Stimulated activated naive CD8-positive, alpha-beta T cell treated with anti-CD3 and anti-CD28 coated beads, Interleukin-15, Interleukin-2, amounts not matched to agents 100 ng/mL and 50 ng/mL, for 24 hours (primary cell): Measurements from ENCODE around the gene BABAM2.
"Not testable (repeated sequence)": the region's sequence is repeated elsewhere in the genome, so short reads cannot be mapped to it uniquely, and the experiment has no call there.

Source experiments
- H3K27ac Mint-ChIP-seq: one replicate; pipeline ENCODE4 v1.8.0; 2021; ENCODE audit warnings: mild to moderate bottlenecking, mixed read lengths
- H3K27me3 Mint-ChIP-seq: one replicate; pipeline ENCODE4 v1.8.0; 2021; ENCODE audit warnings: mixed read lengths
- H3K36me3 Mint-ChIP-seq: one replicate; pipeline ENCODE4 v1.8.0; 2021; ENCODE audit warnings: low read depth, mixed read lengths
- H3K4me1 Mint-ChIP-seq: one replicate; pipeline ENCODE4 v1.8.0; 2021; ENCODE audit warnings: low read depth, mixed read lengths
- H3K4me3 Mint-ChIP-seq: one replicate; pipeline ENCODE4 v1.8.0; 2021; ENCODE audit warnings: mild to moderate bottlenecking, mixed read lengths
- H3K9me3 Mint-ChIP-seq: one replicate; pipeline ENCODE4 v1.8.0; 2021; ENCODE audit warnings: mixed read lengths

Gene BABAM2

GRCh38 chr2:27863955-27864354, 26.6 kb upstream of the BABAM2 start:
- H3K9me3 Mint-ChIP-seq, H3K36me3 Mint-ChIP-seq, H3K27ac Mint-ChIP-seq, H3K27me3 Mint-ChIP-seq, H3K4me3 Mint-ChIP-seq: not testable (repeated sequence)
- H3K4me1 Mint-ChIP-seq: peaks cover 12% of the 10 kb centered on the region

GRCh38 chr2:27866237-27866636, 24.3 kb upstream of the BABAM2 start:
- no peaks in the 10 kb centered on the region for H3K9me3 Mint-ChIP-seq
- no peak overlapping the region for H3K4me3 Mint-ChIP-seq
- H3K27ac Mint-ChIP-seq: no peak overlapping the region
- H3K4me1 Mint-ChIP-seq: no peaks in the 10 kb centered on the region
- no peaks in the 10 kb centered on the region for H3K27me3 Mint-ChIP-seq
- no peaks in the 10 kb centered on the region for H3K36me3 Mint-ChIP-seq

- Mint-ChIP-seq H3K9me3 (no peaks in the 10 kb centered on the region), H3K36me3 (no peaks in the 10 kb centered on the region), H3K4me1 (no peaks in the 10 kb centered on the region), H3K27ac (no peak overlapping the region), H3K27me3 (no peaks in the 10 kb centered on the region), H3K4me3 (no peak overlapping the region)
Observed at GRCh38 chr2:27869763-27870162, 20.8 kb upstream of the BABAM2 start.

GRCh38 chr2:27870724-27871123, 19.8 kb upstream of the BABAM2 start:
- Mint-ChIP-seq H3K4me1 (no peaks in the 10 kb centered on the region), H3K27ac (no peak overlapping the region), H3K36me3 (peaks cover 2% of the 10 kb centered on the region), H3K9me3 (no peaks in the 10 kb centered on the region), H3K4me3 (no peak overlapping the region), H3K27me3 (no peaks in the 10 kb centered on the region)

- no peaks in the 10 kb centered on the region for H3K27me3 Mint-ChIP-seq
- H3K4me1 Mint-ChIP-seq: no peaks in the 10 kb centered on the region
- no peak overlapping the region for H3K27ac Mint-ChIP-seq
- peaks cover 5% of the 10 kb centered on the region for H3K36me3 Mint-ChIP-seq
- H3K9me3 Mint-ChIP-seq: no peaks in the 10 kb centered on the region
- no peak overlapping the region for H3K4me3 Mint-ChIP-seq
Observed at GRCh38 chr2:27871802-27872201, 18.7 kb upstream of the BABAM2 start.

GRCh38 chr2:27873091-27873490, 17.4 kb upstream of the BABAM2 start:
- Mint-ChIP-seq H3K4me3 (no peak overlapping the region), H3K4me1 (no peaks in the 10 kb centered on the region), H3K27ac (no peak overlapping the region), H3K27me3 (no peaks in the 10 kb centered on the region), H3K9me3 (peaks cover 4% of the 10 kb centered on the region), H3K36me3 (peaks cover 5% of the 10 kb centered on the region)

- peaks cover 5% of the 10 kb centered on the region for H3K36me3 Mint-ChIP-seq
- no peak overlapping the region for H3K27ac Mint-ChIP-seq
- H3K27me3 Mint-ChIP-seq: no peaks in the 10 kb centered on the region
- H3K4me1 Mint-ChIP-seq: no peaks in the 10 kb centered on the region
- no peak overlapping the region for H3K4me3 Mint-ChIP-seq
- H3K9me3 Mint-ChIP-seq: peaks cover 8% of the 10 kb centered on the region
Observed at GRCh38 chr2:27875089-27875881, 15.2 kb upstream of the BABAM2 start.

- no peaks in the 10 kb centered on the region for H3K27me3 Mint-ChIP-seq
- H3K4me1 Mint-ChIP-seq: no peaks in the 10 kb centered on the region
Observed at GRCh38 chr2:27878825-27879224, 11.7 kb upstream of the BABAM2 start.

GRCh38 chr2:27881815-27882583, 8.5 kb upstream of the BABAM2 start:
- H3K36me3 Mint-ChIP-seq, H3K27me3 Mint-ChIP-seq, H3K4me3 Mint-ChIP-seq, H3K4me1 Mint-ChIP-seq: not testable (repeated sequence)
- Mint-ChIP-seq H3K9me3 (peaks cover 10% of the 10 kb centered on the region), H3K27ac (peak overlapping the region; percentile 9)

More at GRCh38 chr2:27878825-27879224, 11.7 kb upstream of the BABAM2 start:
- H3K36me3 Mint-ChIP-seq: peaks cover 13% of the 10 kb centered on the region
- H3K4me3 Mint-ChIP-seq: no peak overlapping the region
- peaks cover 10% of the 10 kb centered on the region for H3K9me3 Mint-ChIP-seq
- H3K27ac Mint-ChIP-seq: no peak overlapping the region

GRCh38 chr2:27882584-27882922, 8.0 kb upstream of the BABAM2 start:
- not testable (repeated sequence) for H3K4me1 Mint-ChIP-seq, H3K27me3 Mint-ChIP-seq, H3K27ac Mint-ChIP-seq, H3K36me3 Mint-ChIP-seq, H3K4me3 Mint-ChIP-seq, H3K9me3 Mint-ChIP-seq

GRCh38 chr2:27884601-27885000, 5.9 kb upstream of the BABAM2 start:
- H3K9me3 Mint-ChIP-seq: peaks cover 5% of the 10 kb centered on the region
- H3K27ac Mint-ChIP-seq: no peak overlapping the region
- H3K4me1 Mint-ChIP-seq: peaks cover 14% of the 10 kb centered on the region
- H3K27me3 Mint-ChIP-seq: no peaks in the 10 kb centered on the region
- no peak overlapping the region for H3K4me3 Mint-ChIP-seq
- H3K36me3 Mint-ChIP-seq: peaks cover 8% of the 10 kb centered on the region

- Mint-ChIP-seq H3K36me3 (peaks cover 8% of the 10 kb centered on the region), H3K27ac (no peak overlapping the region), H3K9me3 (peaks cover 3% of the 10 kb centered on the region), H3K4me1 (peaks cover 16% of the 10 kb centered on the region), H3K27me3 (no peaks in the 10 kb centered on the region), H3K4me3 (no peak overlapping the region)
Observed at GRCh38 chr2:27885234-27885633, 5.3 kb upstream of the BABAM2 start.

- Mint-ChIP-seq H3K4me3 (no peak overlapping the region), H3K27ac (no peak overlapping the region), H3K9me3 (peaks cover 3% of the 10 kb centered on the region), H3K4me1 (peaks cover 16% of the 10 kb centered on the region), H3K27me3 (no peaks in the 10 kb centered on the region), H3K36me3 (peaks cover 8% of the 10 kb centered on the region)
Observed at GRCh38 chr2:27885661-27886060, 4.9 kb upstream of the BABAM2 start.

GRCh38 chr2:27886322-27886721, 4.2 kb upstream of the BABAM2 start:
- Mint-ChIP-seq H3K36me3 (peaks cover 13% of the 10 kb centered on the region), H3K4me3 (no peak overlapping the region), H3K27me3 (peaks cover 3% of the 10 kb centered on the region), H3K27ac (no peak overlapping the region), H3K9me3 (peaks cover 3% of the 10 kb centered on the region), H3K4me1 (peaks cover 20% of the 10 kb centered on the region)

GRCh38 chr2:27887111-27887510, 3.4 kb upstream of the BABAM2 start:
- peaks cover 11% of the 10 kb centered on the region for H3K36me3 Mint-ChIP-seq
- H3K9me3 Mint-ChIP-seq: peaks cover 3% of the 10 kb centered on the region
- H3K4me1 Mint-ChIP-seq: peaks cover 28% of the 10 kb centered on the region
- no peak overlapping the region for H3K4me3 Mint-ChIP-seq
- peaks cover 3% of the 10 kb centered on the region for H3K27me3 Mint-ChIP-seq
- no peak overlapping the region for H3K27ac Mint-ChIP-seq
